SK-N-SH treated with all-trans-retinoic acid at 6 μM for 48 hours (cell line): Measurements from ENCODE around the gene VAV3.

Source experiments
- ARNTL ChIP-seq: fragments of 450-650 bp; formaldehyde crosslinking; IDR thresholded peaks from 2 replicates; pipeline ENCODE4 v1.5.0; 2020; ENCODE audit warnings: low read depth, mild to moderate bottlenecking, moderate library complexity, borderline replicate concordance
- CSDC2 ChIP-seq: fragments of 250-450 bp; sonication (Bioruptor Pico); IDR thresholded peaks from 2 replicates; pipeline ENCODE4 v1.5.0; 2020; ENCODE audit warnings: mild to moderate bottlenecking, moderate library complexity
- RARB ChIP-seq: fragments of 250-450 bp; sonication (Bioruptor Pico); IDR thresholded peaks from 2 replicates; pipeline ENCODE4 v1.8.0; 2021; ENCODE audit warnings: mild to moderate bottlenecking, moderate library complexity
- TCF4 ChIP-seq: fragments of 250-450 bp; sonication (Bioruptor Pico); IDR thresholded peaks from 2 replicates; pipeline ENCODE4 v1.8.0; 2021; ENCODE audit warnings: mild to moderate bottlenecking, moderate library complexity, borderline replicate concordance
- TOX ChIP-seq: fragments of 250-450 bp; sonication (Bioruptor Pico); IDR thresholded peaks from 2 replicates; pipeline ENCODE4 v1.8.0; 2021; ENCODE audit warnings: mild to moderate bottlenecking, moderate library complexity, borderline replicate concordance
- ZNF565 ChIP-seq: fragments of 450-650 bp; formaldehyde crosslinking; conservative IDR thresholded peaks from 2 replicates; pipeline ENCODE4 v1.5.0; 2020; ENCODE audit warnings: low read depth, mild to moderate bottlenecking, moderate library complexity
- ZNF70 ChIP-seq: fragments of 450-650 bp; formaldehyde crosslinking; IDR thresholded peaks from 2 replicates; pipeline ENCODE4 v1.5.0; 2020; ENCODE audit warnings: mild to moderate bottlenecking, moderate library complexity
- TF ChIP-seq, protein P1 (sequence below): fragments of 250-450 bp; sonication (Bioruptor Pico); IDR thresholded peaks from 2 replicates; pipeline ENCODE4 v1.8.0; 2020; ENCODE audit warnings: mild to moderate bottlenecking, moderate library complexity, borderline replicate concordance

DNA sequence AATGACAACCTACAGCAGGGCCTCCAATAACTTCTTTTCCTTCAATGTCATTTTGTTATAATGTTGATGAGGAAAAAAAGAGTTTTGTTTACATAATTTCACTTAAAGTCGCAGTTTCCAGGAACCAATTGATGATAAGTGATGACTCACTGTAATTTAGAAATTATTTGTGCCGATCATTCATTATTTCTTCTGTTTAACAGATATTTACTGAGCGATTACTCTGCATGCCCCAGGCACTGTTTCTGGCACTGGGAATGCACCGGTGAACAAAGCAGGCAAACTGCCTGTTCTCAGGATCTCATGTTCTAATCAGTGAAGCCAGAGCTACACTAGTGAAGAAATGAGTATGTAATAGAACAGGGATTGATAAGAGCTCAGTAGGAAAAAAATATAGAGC lies 420.7 kb downstream of the VAV3 start:
- TF ChIP-seq ZNF565, result no peak
- TF ChIP-seq RARB (CRISPR knock-in tag), result no peak
- no peak for TF ChIP-seq ARNTL (CRISPR knock-in tag)
- TF ChIP-seq, protein P1, sequence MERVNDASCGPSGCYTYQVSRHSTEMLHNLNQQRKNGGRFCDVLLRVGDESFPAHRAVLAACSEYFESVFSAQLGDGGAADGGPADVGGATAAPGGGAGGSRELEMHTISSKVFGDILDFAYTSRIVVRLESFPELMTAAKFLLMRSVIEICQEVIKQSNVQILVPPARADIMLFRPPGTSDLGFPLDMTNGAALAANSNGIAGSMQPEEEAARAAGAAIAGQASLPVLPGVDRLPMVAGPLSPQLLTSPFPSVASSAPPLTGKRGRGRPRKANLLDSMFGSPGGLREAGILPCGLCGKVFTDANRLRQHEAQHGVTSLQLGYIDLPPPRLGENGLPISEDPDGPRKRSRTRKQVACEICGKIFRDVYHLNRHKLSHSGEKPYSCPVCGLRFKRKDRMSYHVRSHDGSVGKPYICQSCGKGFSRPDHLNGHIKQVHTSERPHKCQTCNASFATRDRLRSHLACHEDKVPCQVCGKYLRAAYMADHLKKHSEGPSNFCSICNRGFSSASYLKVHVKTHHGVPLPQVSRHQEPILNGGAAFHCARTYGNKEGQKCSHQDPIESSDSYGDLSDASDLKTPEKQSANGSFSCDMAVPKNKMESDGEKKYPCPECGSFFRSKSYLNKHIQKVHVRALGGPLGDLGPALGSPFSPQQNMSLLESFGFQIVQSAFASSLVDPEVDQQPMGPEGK (CRISPR knock-in tag), result no peak
- TF ChIP-seq TOX (CRISPR knock-in tag), result no peak
- no peak for TF ChIP-seq CSDC2 (CRISPR knock-in tag)
- TF ChIP-seq ZNF70 (CRISPR knock-in tag), result no peak
- TF ChIP-seq TCF4, result no peak
